Neural progenitor cell (in vitro differentiated cells): Measurements from ENCODE around the gene LUZP2.

Experiments used
- EZH2 ChIP-seq: fragments of 200-600 bp; sonication (generic); IDR thresholded peaks from 2 replicates; pipeline ENCODE4 v1.6.1; 2017; ENCODE audit warnings: antibody characterized with exemption, mild to moderate bottlenecking, moderate library complexity
- EZH2phosphoT487 ChIP-seq: fragments of 200-600 bp; sonication (generic); IDR thresholded peaks from 2 replicates; pipeline ENCODE4 v1.6.1; 2017; ENCODE audit warnings: antibody characterized with exemption
- TF ChIP-seq, protein P1 (sequence below): fragments of 200-600 bp; sonication (generic); IDR thresholded peaks from 2 replicates; pipeline ENCODE4 v1.5.1; 2017; ENCODE audit warnings: antibody characterized with exemption, mild to moderate bottlenecking

DNA sequence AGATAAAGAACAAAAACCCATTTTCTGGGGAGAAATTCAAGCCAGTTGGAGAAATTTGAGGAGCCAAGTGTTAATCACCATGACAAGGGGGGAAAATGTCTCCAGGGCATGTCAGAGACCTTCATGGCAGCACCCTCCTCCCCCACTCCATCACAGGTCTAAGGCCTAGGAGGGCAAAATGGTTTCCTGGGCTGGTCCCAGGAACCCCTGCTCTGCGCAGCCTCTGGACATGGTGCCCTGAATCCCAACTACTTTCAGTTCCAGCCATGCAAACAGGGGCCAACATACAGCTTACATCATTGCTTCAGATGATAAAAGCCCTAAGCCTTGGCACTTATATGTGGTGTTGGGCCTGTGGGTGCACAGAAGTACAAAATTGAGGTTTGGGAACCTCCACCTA lies 167.5 kb downstream of the LUZP2 start:
- TF ChIP-seq, protein P1, sequence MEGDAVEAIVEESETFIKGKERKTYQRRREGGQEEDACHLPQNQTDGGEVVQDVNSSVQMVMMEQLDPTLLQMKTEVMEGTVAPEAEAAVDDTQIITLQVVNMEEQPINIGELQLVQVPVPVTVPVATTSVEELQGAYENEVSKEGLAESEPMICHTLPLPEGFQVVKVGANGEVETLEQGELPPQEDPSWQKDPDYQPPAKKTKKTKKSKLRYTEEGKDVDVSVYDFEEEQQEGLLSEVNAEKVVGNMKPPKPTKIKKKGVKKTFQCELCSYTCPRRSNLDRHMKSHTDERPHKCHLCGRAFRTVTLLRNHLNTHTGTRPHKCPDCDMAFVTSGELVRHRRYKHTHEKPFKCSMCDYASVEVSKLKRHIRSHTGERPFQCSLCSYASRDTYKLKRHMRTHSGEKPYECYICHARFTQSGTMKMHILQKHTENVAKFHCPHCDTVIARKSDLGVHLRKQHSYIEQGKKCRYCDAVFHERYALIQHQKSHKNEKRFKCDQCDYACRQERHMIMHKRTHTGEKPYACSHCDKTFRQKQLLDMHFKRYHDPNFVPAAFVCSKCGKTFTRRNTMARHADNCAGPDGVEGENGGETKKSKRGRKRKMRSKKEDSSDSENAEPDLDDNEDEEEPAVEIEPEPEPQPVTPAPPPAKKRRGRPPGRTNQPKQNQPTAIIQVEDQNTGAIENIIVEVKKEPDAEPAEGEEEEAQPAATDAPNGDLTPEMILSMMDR = no peak
- no peak for TF ChIP-seq EZH2
- TF ChIP-seq EZH2phosphoT487 = no peak
